Mammary epithelial cell (primary cell): Measurements from ENCODE around the gene SULT1A1.

ENCODE experiments used
- CTCF ChIP-seq, 2 donors: IDR thresholded peaks in 1 of 2; conservative IDR thresholded peaks in 1 of 2; 2 replicates each; pipeline ENCODE4 v1.5.1; 2011 to 2012; ENCODE audit warnings: inconsistent platforms in 2 of 2, low read length in 2 of 2, mild to moderate bottlenecking in 2 of 2, control low read depth in 1 of 2, low read depth in 1 of 2; ENCODE audit not compliant: insufficient read depth in 1 of 2; ENCODE audit errors: extremely low read depth in 1 of 2
- EZH2 ChIP-seq: IDR thresholded peaks from 2 replicates; pipeline ENCODE4 v1.6.1; 2012; ENCODE audit warnings: low read length, inconsistent platforms, borderline replicate concordance

GRCh38 chr16:28589930-28590329, 19.9 kb downstream of the SULT1A1 start:
- TF ChIP-seq CTCF (conservative IDR thresholded peaks at IDR 0.05 in 1 of 2, IDR thresholded peaks at IDR 0.05 in 1 of 2; ENCODE audit: extremely low read depth in 1 of 2, insufficient read depth in 1 of 2, low read depth in 1 of 2, low read length in 2 of 2) (no peak), EZH2 (no peak)
